Neutrophil (primary cell): Measurements from ENCODE around the gene ZNF354C.

Source experiments
- H3K27ac ChIP-seq: fragments of 200-600 bp; sonication (generic); 2 replicates; pipeline ENCODE4 v1.5.1; 2016; ENCODE audit warnings: mild to moderate bottlenecking, moderate library complexity
- H3K27me3 ChIP-seq: fragments of 200-600 bp; sonication (generic); 2 replicates; pipeline ENCODE4 v1.6.0; 2016; ENCODE audit warnings: mild to moderate bottlenecking
- H3K36me3 ChIP-seq: fragments of 200-600 bp; sonication (generic); 2 replicates; pipeline ENCODE4 v1.5.1; 2017
- H3K4me1 ChIP-seq, 2 experiments: fragments of 200-600 bp in 1 of 2; sonication (generic) in 1 of 2; 1 replicate in 1 of 2; 2 replicates in 1 of 2; pipeline versions ENCODE4 v1.5.1 to v1.6.1; 2013 to 2016; ENCODE audit warnings: low read depth in 1 of 2, low read length in 1 of 2, mild to moderate bottlenecking in 1 of 2, moderate library complexity in 1 of 2; ENCODE audit not compliant: control insufficient read depth in 1 of 2, insufficient read depth in 1 of 2
- H3K4me3 ChIP-seq, 2 experiments: fragments of 200-600 bp in 1 of 2; sonication (generic) in 1 of 2; 1 replicate in 1 of 2; 2 replicates in 1 of 2; pipeline ENCODE4 v1.5.1; 2013 to 2016; ENCODE audit warnings: low read depth in 1 of 2, low read length in 1 of 2, mild to moderate bottlenecking in 1 of 2, moderate library complexity in 1 of 2
- H3K9me3 ChIP-seq: fragments of 200-600 bp; sonication (generic); 2 replicates; pipeline ENCODE4 v1.5.1; 2016
- TF ChIP-seq, protein P1 (sequence below): fragments of 200-600 bp; sonication (generic); IDR thresholded peaks from 2 replicates; pipeline ENCODE4 v1.5.1; 2016; ENCODE audit warnings: antibody characterized with exemption

Gene ZNF354C

DNA sequence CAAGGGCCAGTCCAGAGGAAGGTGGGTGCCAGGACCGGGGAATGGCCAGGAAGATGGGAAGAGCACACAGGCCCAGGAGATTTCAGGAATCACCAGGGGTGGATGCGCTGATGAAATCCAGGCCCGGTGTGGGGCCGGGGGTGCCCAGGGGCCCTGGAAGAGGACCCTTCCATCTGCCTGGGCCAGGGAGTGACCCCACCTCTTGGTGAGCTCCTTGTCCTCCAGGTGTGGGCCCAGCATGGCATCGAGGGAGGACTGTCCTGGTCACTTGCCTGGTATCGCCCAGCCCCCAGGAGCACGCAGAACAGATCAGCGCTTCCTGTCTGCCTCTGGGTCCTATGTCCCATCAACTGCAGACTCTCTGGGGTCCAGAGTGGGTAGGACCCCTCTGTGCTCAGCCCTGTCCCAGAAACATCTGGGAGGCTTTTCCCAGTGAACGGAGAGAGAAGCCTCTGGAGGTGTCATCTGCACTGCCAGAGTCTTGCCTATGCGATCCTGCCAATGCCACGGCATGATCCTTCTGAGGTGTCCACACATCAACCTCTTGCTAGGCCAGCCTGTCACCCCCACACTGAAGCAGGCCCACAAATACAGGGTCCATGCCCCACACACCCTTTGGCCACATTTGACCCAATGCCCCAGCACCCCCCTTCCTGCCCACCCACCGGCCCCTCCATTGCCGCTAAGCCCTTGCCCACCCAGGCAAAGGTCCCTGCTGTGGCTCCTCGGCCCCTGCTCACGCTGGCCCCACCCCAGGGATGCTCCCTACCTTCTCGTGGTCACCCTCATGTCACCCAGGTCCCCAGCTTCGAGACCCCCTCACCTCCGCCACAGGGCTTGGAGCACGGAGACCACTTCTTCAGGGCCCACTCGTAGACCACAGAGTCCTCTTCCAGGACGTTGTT lies 67.2 kb downstream of the ZNF354C start:
- Histone ChIP-seq H3K4me1 (no peaks in the 10 kb centered on the region), H3K27ac (no peak overlapping the region), H3K9me3 (peaks cover 16% of the 10 kb centered on the region), H3K27me3 (no peaks in the 10 kb centered on the region), H3K4me3 (no peak overlapping the region), H3K36me3 (no peaks in the 10 kb centered on the region)
- TF ChIP-seq, protein P1, sequence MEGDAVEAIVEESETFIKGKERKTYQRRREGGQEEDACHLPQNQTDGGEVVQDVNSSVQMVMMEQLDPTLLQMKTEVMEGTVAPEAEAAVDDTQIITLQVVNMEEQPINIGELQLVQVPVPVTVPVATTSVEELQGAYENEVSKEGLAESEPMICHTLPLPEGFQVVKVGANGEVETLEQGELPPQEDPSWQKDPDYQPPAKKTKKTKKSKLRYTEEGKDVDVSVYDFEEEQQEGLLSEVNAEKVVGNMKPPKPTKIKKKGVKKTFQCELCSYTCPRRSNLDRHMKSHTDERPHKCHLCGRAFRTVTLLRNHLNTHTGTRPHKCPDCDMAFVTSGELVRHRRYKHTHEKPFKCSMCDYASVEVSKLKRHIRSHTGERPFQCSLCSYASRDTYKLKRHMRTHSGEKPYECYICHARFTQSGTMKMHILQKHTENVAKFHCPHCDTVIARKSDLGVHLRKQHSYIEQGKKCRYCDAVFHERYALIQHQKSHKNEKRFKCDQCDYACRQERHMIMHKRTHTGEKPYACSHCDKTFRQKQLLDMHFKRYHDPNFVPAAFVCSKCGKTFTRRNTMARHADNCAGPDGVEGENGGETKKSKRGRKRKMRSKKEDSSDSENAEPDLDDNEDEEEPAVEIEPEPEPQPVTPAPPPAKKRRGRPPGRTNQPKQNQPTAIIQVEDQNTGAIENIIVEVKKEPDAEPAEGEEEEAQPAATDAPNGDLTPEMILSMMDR: no peak

DNA sequence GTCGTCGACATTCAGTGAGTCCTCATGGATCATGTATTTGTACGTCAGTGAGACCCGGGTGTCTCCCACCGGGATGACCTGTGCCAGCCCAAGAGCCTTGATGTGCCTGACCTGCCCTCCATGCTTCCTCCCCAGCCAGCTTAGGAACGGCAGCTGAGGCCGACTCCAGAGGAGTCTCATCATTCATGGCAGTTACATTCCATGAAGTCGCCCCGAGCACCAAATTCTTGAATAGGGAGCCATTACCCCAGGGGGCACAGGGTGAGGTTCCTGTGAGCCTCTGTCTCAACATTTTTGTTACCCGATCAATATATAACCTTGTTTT lies 67.8 kb downstream of the ZNF354C start:
- H3K27ac ChIP-seq: no peak overlapping the region
- H3K9me3 ChIP-seq: peaks cover 10% of the 10 kb centered on the region
- no peaks in the 10 kb centered on the region for H3K27me3 ChIP-seq
- H3K4me3 ChIP-seq: no peak overlapping the region
- TF ChIP-seq, protein P1: no peak
- H3K4me1 ChIP-seq: no peaks in the 10 kb centered on the region
- H3K36me3 ChIP-seq: no peaks in the 10 kb centered on the region

DNA sequence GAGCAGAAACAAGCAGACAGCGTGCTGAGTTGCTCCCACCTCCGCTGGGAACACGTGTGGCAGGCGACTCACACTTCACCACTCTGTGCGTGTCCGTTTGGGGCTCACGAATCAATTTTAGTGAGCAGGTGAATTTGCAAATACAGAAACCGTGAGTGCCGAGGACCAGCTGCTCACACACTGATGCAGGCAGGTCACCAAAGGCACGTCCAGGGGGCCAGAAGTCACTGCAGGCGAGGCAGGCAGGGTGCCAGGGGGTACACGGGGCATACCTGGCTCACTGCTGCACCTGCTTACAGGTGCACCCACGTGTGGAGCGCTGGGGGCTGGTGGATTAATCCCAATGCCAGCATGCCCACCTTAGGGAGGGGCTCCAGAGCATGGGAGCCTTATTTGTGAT lies 68.8 kb downstream of the ZNF354C start:
- Histone ChIP-seq H3K4me3 (no peak overlapping the region), H3K36me3 (no peaks in the 10 kb centered on the region), H3K27me3 (no peaks in the 10 kb centered on the region), H3K9me3 (peaks cover 10% of the 10 kb centered on the region), H3K27ac (no peak overlapping the region), H3K4me1 (no peaks in the 10 kb centered on the region)
- TF ChIP-seq, protein P1: no peak

DNA sequence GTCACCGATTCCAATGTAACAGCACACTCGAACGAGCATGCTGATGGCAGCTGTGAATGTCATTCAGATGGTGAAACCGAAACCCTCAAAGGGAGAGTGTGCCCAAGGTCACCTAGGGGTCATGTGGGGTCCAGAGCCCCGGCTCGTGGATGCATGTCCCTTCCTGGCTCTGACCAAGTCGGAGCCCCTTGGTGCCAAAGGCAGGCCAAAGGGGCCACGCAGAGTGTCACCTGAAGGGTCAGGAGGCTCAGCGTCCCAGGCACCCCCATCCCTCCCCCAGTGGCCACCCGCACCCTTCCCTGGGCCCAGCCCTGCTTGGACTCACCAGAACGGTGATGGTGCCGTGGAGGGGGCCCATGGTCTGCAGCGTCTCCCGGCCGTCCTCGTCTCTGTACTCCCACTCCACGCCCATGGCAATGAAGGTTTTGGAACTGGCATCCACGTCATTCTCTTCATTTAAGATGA lies 69.5 kb downstream of the ZNF354C start:
- Histone ChIP-seq H3K4me1 (no peaks in the 10 kb centered on the region), H3K4me3 (no peak overlapping the region), H3K27me3 (no peaks in the 10 kb centered on the region), H3K27ac (no peak overlapping the region), H3K36me3 (no peaks in the 10 kb centered on the region), H3K9me3 (peaks cover 10% of the 10 kb centered on the region)
- TF ChIP-seq, protein P1: no peak

DNA sequence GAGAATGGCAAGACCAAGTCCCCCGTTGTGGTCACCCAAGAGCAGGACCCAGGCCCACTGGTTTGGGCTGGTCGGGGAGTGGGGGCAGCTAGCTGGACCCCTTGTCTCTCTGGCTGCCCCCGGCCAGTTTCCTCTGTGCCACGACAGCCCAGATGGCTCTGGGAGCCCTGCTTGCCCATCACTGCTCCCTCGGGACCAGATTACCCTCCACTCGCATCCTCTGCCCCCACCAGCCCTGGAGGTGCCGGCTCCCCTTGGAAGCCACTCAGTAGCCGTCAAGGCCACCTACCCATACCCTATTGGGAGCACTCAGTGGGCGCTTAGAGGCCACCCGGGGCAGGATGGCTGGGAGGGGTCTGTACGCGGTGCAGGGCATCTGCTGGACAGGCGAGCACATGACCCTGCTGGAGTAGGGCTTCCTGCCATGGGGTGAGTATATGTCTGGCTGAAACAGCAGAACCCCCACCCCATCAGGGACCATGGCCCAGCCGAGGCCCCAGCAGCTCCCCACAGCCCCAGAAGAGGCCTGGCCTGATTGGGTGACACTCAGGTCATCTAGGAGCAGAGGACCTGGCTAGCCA lies 70.0 kb downstream of the ZNF354C start:
- no peaks in the 10 kb centered on the region for H3K4me1 ChIP-seq
- TF ChIP-seq, protein P1: no peak
- H3K4me3 ChIP-seq: no peak overlapping the region
- H3K27me3 ChIP-seq: no peaks in the 10 kb centered on the region
- H3K36me3 ChIP-seq: no peaks in the 10 kb centered on the region
- no peak overlapping the region for H3K27ac ChIP-seq
- peaks cover 6% of the 10 kb centered on the region for H3K9me3 ChIP-seq
